GM10266 (cell line): ENCODE data around the gene USP9X.

Experiments
- DNase-seq: peaks from one replicate; pipeline ENCODE4 v3.0.0; 2012; ENCODE audit errors: extremely low spot score
- TF ChIP-seq, protein P1 (sequence below): IDR thresholded peaks from 2 replicates; pipeline ENCODE4 v1.5.1; 2012; ENCODE audit warnings: mild to moderate bottlenecking, low read depth; ENCODE audit not compliant: control insufficient read depth, insufficient read depth; ENCODE audit errors: missing control alignments

The USP9X gene

GRCh38 chrX:41067721-41068120 lies 17.5 kb upstream of the USP9X start:
- DNase-seq, result no peak
- TF ChIP-seq, protein P1, sequence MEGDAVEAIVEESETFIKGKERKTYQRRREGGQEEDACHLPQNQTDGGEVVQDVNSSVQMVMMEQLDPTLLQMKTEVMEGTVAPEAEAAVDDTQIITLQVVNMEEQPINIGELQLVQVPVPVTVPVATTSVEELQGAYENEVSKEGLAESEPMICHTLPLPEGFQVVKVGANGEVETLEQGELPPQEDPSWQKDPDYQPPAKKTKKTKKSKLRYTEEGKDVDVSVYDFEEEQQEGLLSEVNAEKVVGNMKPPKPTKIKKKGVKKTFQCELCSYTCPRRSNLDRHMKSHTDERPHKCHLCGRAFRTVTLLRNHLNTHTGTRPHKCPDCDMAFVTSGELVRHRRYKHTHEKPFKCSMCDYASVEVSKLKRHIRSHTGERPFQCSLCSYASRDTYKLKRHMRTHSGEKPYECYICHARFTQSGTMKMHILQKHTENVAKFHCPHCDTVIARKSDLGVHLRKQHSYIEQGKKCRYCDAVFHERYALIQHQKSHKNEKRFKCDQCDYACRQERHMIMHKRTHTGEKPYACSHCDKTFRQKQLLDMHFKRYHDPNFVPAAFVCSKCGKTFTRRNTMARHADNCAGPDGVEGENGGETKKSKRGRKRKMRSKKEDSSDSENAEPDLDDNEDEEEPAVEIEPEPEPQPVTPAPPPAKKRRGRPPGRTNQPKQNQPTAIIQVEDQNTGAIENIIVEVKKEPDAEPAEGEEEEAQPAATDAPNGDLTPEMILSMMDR, result no peak

GRCh38 chrX:41076742-41077141 lies 8.5 kb upstream of the USP9X start:
- DNase-seq, result no peak
- TF ChIP-seq, protein P1, result no peak

- TF ChIP-seq, protein P1, result no peak
- no peak for DNase-seq
Observed at GRCh38 chrX:41081821-41082220, 3.4 kb upstream of the USP9X start.

DNA sequence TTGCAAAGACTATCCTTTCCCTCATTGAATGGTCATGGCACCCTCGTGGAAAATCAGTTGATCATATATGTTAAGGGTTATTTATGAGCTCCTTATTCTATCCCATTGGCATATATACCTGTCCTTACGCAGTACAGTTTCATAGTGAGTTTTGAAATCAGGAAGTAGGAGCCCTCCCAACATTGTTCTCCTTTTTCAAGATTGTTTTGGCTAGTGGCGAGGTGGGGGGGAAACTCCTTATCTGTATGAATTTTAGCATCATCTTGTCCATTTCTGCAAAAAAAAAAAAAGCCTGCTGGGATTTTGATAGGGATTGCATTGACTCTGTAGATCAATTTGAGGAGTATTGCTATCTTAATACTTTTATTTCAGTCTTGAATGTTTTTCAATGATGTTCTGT lies 2.5 kb upstream of the USP9X start:
- DNase-seq, result no peak
- TF ChIP-seq, protein P1, result no peak

- DNase-seq, result peak; percentile 82
- TF ChIP-seq, protein P1, result no peak
Observed at GRCh38 chrX:41084044-41084892, 977 bp upstream of the USP9X start.

- peak; percentile 42 for DNase-seq
- TF ChIP-seq, protein P1, result no peak
Observed at GRCh38 chrX:41085512-41085877, 250 bp downstream of the USP9X start.

GRCh38 chrX:41085878-41086626 lies 807 bp downstream of the USP9X start:
- peak; percentile 31 for DNase-seq
- TF ChIP-seq, protein P1, result no peak
